GM21515 (cell line): ENCODE data around the gene TALDO1.

ENCODE experiments used
- ATAC-seq: cut with Tn5 transposase; IDR thresholded peaks from one replicate; pipeline ENCODE4 v1.9.1; 2021; ENCODE audit not compliant: unreplicated experiment

TALDO1 gene

GRCh38 chr11:798093-798713, 50.9 kb downstream of the TALDO1 start, which contains the start of gene SLC25A22:
TSS of gene SLC25A22 (minus strand) at chr11:798281. CDS start at chr11:795006, 3,275 bp downstream.
- ATAC-seq: peak; percentile 52

GRCh38 chr11:799641-800316, 52.5 kb downstream of the TALDO1 start:
- no peak for ATAC-seq

- no peak for ATAC-seq
Measured at GRCh38 chr11:800473-800872, 53.2 kb downstream of the TALDO1 start.

GRCh38 chr11:801097-801780, 54.0 kb downstream of the TALDO1 start:
- no peak for ATAC-seq

GRCh38 chr11:802018-802617, 54.9 kb downstream of the TALDO1 start:
- ATAC-seq: no peak

GRCh38 chr11:802693-803466, 55.6 kb downstream of the TALDO1 start:
- no peak for ATAC-seq

GRCh38 chr11:803467-803742, 56.1 kb downstream of the TALDO1 start:
- no peak for ATAC-seq

GRCh38 chr11:803770-804598, 56.7 kb downstream of the TALDO1 start:
- no peak for ATAC-seq

- no peak for ATAC-seq
Measured at GRCh38 chr11:804599-804964, 57.3 kb downstream of the TALDO1 start.

GRCh38 chr11:808427-809286, 61.4 kb downstream of the TALDO1 start:
- ATAC-seq: peak; percentile 0

- ATAC-seq: peak; percentile 68
Measured at GRCh38 chr11:809287-810039, 62.2 kb downstream of the TALDO1 start, which contains the start of gene RPLP2. TSS of gene RPLP2 (plus strand) at chr11:809967. CDS start at chr11:810235, 268 bp downstream.

- no peak for ATAC-seq
Measured at GRCh38 chr11:810040-810567, 62.8 kb downstream of the TALDO1 start.

- no peak for ATAC-seq
Measured at GRCh38 chr11:811446-812245, 64.4 kb downstream of the TALDO1 start.

GRCh38 chr11:812390-812789, 65.1 kb downstream of the TALDO1 start:
- no peak for ATAC-seq

- ATAC-seq: no peak
Measured at GRCh38 chr11:813072-813455, 65.8 kb downstream of the TALDO1 start.

GRCh38 chr11:813456-814096, 66.3 kb downstream of the TALDO1 start:
- no peak for ATAC-seq
